Fibroblast of villous mesenchyme (primary cell): ENCODE results near the gene LIPG. TPM values are rescaled to one million over a fixed set of nuclear protein-coding genes. Genes with fewer than 3 reads are reported as not detected.
"Not testable (repeated sequence)": the region's sequence is repeated elsewhere in the genome, so short reads cannot be mapped to it uniquely, and the experiment has no call there.

Experiments used
- DNase-seq: peaks from one replicate; pipeline ENCODE4 v3.0.0-alpha.2; 2010; ENCODE audit warnings: low read depth
- H3K4me3 ChIP-seq: 2 replicates; pipeline ENCODE4 v1.5.1; 2011; ENCODE audit warnings: low read depth, mild to moderate bottlenecking, low read length
- total RNA-seq: library from RNA; depleted of rRNA; stranded (reverse); fragments of >200 nt; gene quantifications from 2 replicates; pipeline ENCODE4 v1.2.3, GENCODE V29; 2012
- TF ChIP-seq, protein P1 (sequence below): IDR thresholded peaks from 2 replicates; pipeline ENCODE4 v1.5.1; 2012; ENCODE audit warnings: low read depth, mild to moderate bottlenecking, low read length; ENCODE audit not compliant: insufficient read depth

Gene LIPG
- total RNA-seq, 1 donor: 0.86 TPM

DNA sequence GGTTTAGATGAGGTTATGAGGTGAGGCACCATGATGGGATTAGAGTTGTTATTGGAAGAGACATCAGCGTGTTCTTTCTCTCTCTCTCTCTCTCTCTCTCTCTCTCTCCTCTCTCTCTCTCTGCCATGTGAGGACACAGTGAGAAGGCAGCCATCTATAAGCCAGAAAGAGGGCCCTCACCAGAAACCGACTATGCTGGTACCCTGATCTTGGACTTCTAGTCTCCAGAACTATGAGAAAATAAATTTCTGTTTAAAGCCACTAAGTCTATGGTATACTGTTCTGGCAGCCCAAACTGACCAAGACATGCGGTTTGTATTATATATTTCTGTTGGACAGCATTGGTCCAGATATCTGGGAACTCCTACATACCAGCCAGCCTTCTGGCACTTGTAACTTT lies 3.5 kb upstream of the LIPG start:
- H3K4me3 ChIP-seq: no peak overlapping the region
- TF ChIP-seq, protein P1, sequence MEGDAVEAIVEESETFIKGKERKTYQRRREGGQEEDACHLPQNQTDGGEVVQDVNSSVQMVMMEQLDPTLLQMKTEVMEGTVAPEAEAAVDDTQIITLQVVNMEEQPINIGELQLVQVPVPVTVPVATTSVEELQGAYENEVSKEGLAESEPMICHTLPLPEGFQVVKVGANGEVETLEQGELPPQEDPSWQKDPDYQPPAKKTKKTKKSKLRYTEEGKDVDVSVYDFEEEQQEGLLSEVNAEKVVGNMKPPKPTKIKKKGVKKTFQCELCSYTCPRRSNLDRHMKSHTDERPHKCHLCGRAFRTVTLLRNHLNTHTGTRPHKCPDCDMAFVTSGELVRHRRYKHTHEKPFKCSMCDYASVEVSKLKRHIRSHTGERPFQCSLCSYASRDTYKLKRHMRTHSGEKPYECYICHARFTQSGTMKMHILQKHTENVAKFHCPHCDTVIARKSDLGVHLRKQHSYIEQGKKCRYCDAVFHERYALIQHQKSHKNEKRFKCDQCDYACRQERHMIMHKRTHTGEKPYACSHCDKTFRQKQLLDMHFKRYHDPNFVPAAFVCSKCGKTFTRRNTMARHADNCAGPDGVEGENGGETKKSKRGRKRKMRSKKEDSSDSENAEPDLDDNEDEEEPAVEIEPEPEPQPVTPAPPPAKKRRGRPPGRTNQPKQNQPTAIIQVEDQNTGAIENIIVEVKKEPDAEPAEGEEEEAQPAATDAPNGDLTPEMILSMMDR: no peak
- no peak for DNase-seq

GRCh38 chr18:49559326-49559931 lies 2.4 kb upstream of the LIPG start:
- H3K4me3 ChIP-seq: not testable (repeated sequence)
- DNase-seq: peak; percentile 49
- TF ChIP-seq, protein P1: peak; percentile 59

DNA sequence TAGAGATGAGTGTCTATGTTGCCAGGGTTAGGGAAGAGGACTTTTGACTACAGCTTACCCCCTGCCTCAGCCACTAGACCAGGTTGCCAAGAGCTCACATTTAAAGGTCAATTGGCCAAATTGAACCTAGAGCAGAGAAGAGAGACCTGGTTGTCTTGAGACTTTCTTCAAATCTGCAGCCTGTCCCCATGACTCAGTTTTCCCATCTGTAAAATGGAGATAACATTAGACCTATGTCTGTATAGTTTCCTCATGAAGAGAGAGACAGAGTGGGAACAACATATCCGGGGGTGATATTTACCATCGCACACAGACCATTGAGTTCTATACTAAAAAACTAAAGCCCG lies 1.6 kb upstream of the LIPG start:
- TF ChIP-seq, protein P1: no peak
- H3K4me3 ChIP-seq: no peak overlapping the region
- DNase-seq: no peak

- TF ChIP-seq, protein P1: no peak
- no peak for DNase-seq
- peak overlapping the region; percentile 58 for H3K4me3 ChIP-seq
Measured at GRCh38 chr18:49560624-49561288, 1.1 kb upstream of the LIPG start.

DNA sequence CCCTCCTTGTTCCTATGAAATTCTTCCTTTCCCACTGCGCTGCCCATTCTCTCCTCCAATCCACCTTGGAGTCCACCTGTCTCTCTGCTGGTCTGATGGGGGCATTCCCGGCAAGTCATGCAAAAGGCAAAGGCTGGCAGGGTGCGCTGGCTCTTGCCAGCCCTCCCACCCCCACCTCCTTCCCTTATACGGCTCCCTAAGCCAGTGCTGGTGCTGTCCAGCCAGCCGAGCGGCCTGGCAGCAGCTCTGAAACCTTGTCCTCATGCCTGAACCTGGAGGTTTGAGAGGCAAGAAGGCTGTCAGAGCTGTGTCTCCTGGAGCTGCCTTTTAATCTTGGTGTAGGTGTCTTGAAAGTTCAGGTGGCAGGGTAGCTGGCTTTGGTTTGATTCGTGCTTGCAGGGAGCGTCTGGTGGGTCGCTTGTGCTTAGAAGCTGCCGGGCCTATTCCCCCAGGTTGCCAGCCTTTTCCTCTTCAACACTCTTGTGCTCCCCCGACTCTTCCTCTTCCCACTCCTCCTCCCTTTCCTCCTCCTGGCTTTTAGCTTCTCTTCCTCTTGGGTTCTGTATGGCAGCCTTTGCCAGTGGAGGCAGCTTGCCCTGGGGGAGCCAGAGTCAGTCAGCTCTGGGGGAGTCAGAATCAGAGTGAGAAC lies 748 bp downstream of the LIPG start:
- TF ChIP-seq, protein P1: no peak
- DNase-seq: no peak
- H3K4me3 ChIP-seq: peak overlapping the region; percentile 58

GRCh38 chr18:49563130-49563540 lies 1.3 kb downstream of the LIPG start:
- TF ChIP-seq, protein P1: no peak
- H3K4me3 ChIP-seq: no peak overlapping the region
- DNase-seq: no peak
